Stimulated activated CD8-positive, alpha-beta memory T cell treated with anti-CD3 and anti-CD28 coated beads, Interleukin-12 subunit alpha, Interleukin-12 subunit beta, amount 100 ng/mL, for 24 hours (primary cell): ENCODE data around the gene ZFR2.

Experiments used
- DNase-seq: peaks from one replicate; pipeline ENCODE4 v3.0.0-alpha.2; 2020; ENCODE audit errors: extremely low read depth

Gene ZFR2

GRCh38 chr19:3837332-3837731, 31.5 kb downstream of the ZFR2 start:
- no peak for DNase-seq

- DNase-seq, result no peak
Observed at GRCh38 chr19:3836887-3837286, 32.0 kb downstream of the ZFR2 start.

- DNase-seq, result no peak
Observed at GRCh38 chr19:3835055-3835435, 33.8 kb downstream of the ZFR2 start.

GRCh38 chr19:3834349-3835054, 34.3 kb downstream of the ZFR2 start:
- no peak for DNase-seq

- no peak for DNase-seq
Observed at GRCh38 chr19:3833578-3834348, 35.1 kb downstream of the ZFR2 start.

- no peak for DNase-seq
Observed at GRCh38 chr19:3832001-3832400, 36.8 kb downstream of the ZFR2 start.

- no peak for DNase-seq
Observed at GRCh38 chr19:3831601-3832000, 37.2 kb downstream of the ZFR2 start.

GRCh38 chr19:3830621-3831589, 37.9 kb downstream of the ZFR2 start:
- no peak for DNase-seq

- DNase-seq, result no peak
Observed at GRCh38 chr19:3827306-3827705, 41.5 kb downstream of the ZFR2 start.

- no peak for DNase-seq
Observed at GRCh38 chr19:3826163-3826562, 42.7 kb downstream of the ZFR2 start.

- no peak for DNase-seq
Observed at GRCh38 chr19:3825286-3825956, 43.4 kb downstream of the ZFR2 start.

- DNase-seq, result no peak
Observed at GRCh38 chr19:3823350-3823713, 45.5 kb downstream of the ZFR2 start.

GRCh38 chr19:3822683-3823349, 46.0 kb downstream of the ZFR2 start:
- no peak for DNase-seq

- DNase-seq, result peak; percentile 62
Observed at GRCh38 chr19:3821857-3822364, 46.9 kb downstream of the ZFR2 start.

- DNase-seq, result no peak
Observed at GRCh38 chr19:3821156-3821555, 47.7 kb downstream of the ZFR2 start.

GRCh38 chr19:3819989-3820388, 48.8 kb downstream of the ZFR2 start:
- DNase-seq, result no peak

GRCh38 chr19:3818918-3819317, 49.9 kb downstream of the ZFR2 start:
- DNase-seq, result no peak

- DNase-seq, result no peak
Observed at GRCh38 chr19:3818466-3818865, 50.4 kb downstream of the ZFR2 start.

GRCh38 chr19:3817761-3818160, 51.1 kb downstream of the ZFR2 start:
- no peak for DNase-seq

GRCh38 chr19:3816566-3817218, 52.1 kb downstream of the ZFR2 start:
- no peak for DNase-seq
